Heart left ventricle (tissue), 16 donors: ENCODE results near the gene ZMYND15. TPM values are rescaled to one million over a fixed set of nuclear protein-coding genes. Genes with fewer than 3 reads are reported as not detected.
A peak's percentile ranks its signal among the peaks of the same experiment; 100 is the strongest.
"Not testable (repeated sequence)": the region's sequence is repeated elsewhere in the genome, so short reads cannot be mapped to it uniquely, and the experiment has no call there.

Source experiments
- ATAC-seq, 4 donors: fragments of 200-7000 bp; cut with Tn5 transposase; one replicate each; pipeline ENCODE4 v1.9.1; 2020 to 2022; ENCODE audit warnings: moderate library complexity in 4 of 4, mild to moderate bottlenecking in 3 of 4, moderate number of reproducible peaks in 1 of 4
- DNase-seq, 5 donors: peaks; one replicate each; pipeline ENCODE4 v3.0.0-alpha.2; 2020
- H3K27ac ChIP-seq, 12 donors: fragments of 200-600 bp; sonication (generic) in 4 of 12; one replicate each; pipeline versions ENCODE4 v1.5.0 to v1.8.0; 2016 to 2022; ENCODE audit warnings: mild to moderate bottlenecking in 2 of 12
- H3K27me3 ChIP-seq, 9 donors: fragments of 200-600 bp; sonication (generic) in 2 of 9; one replicate each; pipeline versions ENCODE4 v1.5.1 to v1.8.0; 2016 to 2022; ENCODE audit warnings: mild to moderate bottlenecking in 3 of 9
- H3K36me3 ChIP-seq, 9 donors: fragments of 200-600 bp; sonication (generic) in 2 of 9; one replicate each; pipeline versions ENCODE4 v1.5.0 to v1.8.0; 2018 to 2022; ENCODE audit warnings: mild to moderate bottlenecking in 2 of 9
- H3K4me1 ChIP-seq, 12 donors: fragments of 200-600 bp; sonication (generic) in 4 of 12; one replicate each; pipeline versions ENCODE4 v1.5.0 to v1.8.0; 2016 to 2022; ENCODE audit warnings: mild to moderate bottlenecking in 3 of 12
- H3K4me3 ChIP-seq, 12 donors: fragments of 200-600 bp; sonication (generic) in 4 of 12; one replicate each; pipeline versions ENCODE4 v1.5.0 to v1.8.0; 2017 to 2022; ENCODE audit warnings: mild to moderate bottlenecking in 9 of 12, moderate library complexity in 4 of 12
- H3K9me3 ChIP-seq, 12 donors: fragments of 200-600 bp; sonication (generic) in 4 of 12; one replicate each; pipeline versions ENCODE4 v1.5.0 to v1.8.0; 2016 to 2022; ENCODE audit warnings: mild to moderate bottlenecking in 1 of 12
- CTCF ChIP-seq, 12 donors: fragments of 200-600 bp; sonication (generic) in 4 of 12; IDR thresholded peaks; one replicate each; pipeline versions ENCODE4 v1.5.0 to v1.8.0; 2018 to 2022; ENCODE audit warnings: antibody characterized with exemption in 12 of 12, mild to moderate bottlenecking in 5 of 12
- POLR2A ChIP-seq, 2 donors: fragments of 450-650 bp; IDR thresholded peaks; one replicate each; pipeline ENCODE4 v1.6.1; 2017; ENCODE audit warnings: antibody characterized with exemption in 2 of 2, mild to moderate bottlenecking in 2 of 2, moderate library complexity in 2 of 2
- WGBS, 4 donors: extraction: QIAGEN DNeasy Blood & Tissue Kit in 2 of 4; methylation state at CpG; one replicate each; pipeline versions ENCODE4 v1.1.5 to v1.1.7; 2013 to 2018; 5-methylcytosine and 5-hydroxymethylcytosine counted together
- intact Hi-C, 10 donors: fragments of 100-400 bp; cut with DNase I; formaldehyde crosslinking; loops; one replicate each; pipeline versions ENCODE4 v1.11.1 to v1.14.2; 2022
- polyA plus RNA-seq, 2 donors: library from polyadenylated mRNA; stranded (reverse); fragments of 200-250 nt; gene quantifications; one replicate each; pipeline ENCODE4 v1.2.3, GENCODE V29; 2013
- total RNA-seq, 9 donors: library from RNA; depleted of rRNA in 2 of 9; stranded (reverse); fragments of >200 nt in 2 of 9; fragmentation: NEBNext Ultra II Directional in 3 of 9; extraction: Animal tissue kit (Norgen Biotek cat#: 25700) in 3 of 9; gene quantifications; one replicate each; pipeline versions ENCODE4 v1.1.0 to v1.2.4, GENCODE V29; 2016 to 2023
- donor health status: ischemic (EF 13 %, LVEDD 7.1; RV severe dilation, severe dysfunction).
- donor health status: healthy with polysubstance abuse.
- donor health status: DM: no; HTN: yes; CAD: no.
- donor health status: DM: no; HTN: no; CAD: no.
- donor health status: ischemic (EF 25% LVEDD 6.9; RV normal size, moderate dysfunction).
- donor health status: ischemic (EF 25% LVEDD 5.7; RV mildly dilated, moderate dysfunction).
- donor health status: healthy.
- donor health status: DM: yes; HTN: yes; CAD: no.
- donor health status: ischemic (EF 35%, LVEDD 5.7; RV mildly dilated, moderate dysfunction).
- donor health status: nonischemic (EF 11% LVEDD 7.7; RV severe dilation, severe dysfunction).
- donor health status: DM: yes; HTN: yes; CAD: no.
- donor health status: PGD.
- donor health status: ischemic (EF 29% LVEDD 5.4; RV normal size, mild dysfunction).
- donor health status: nonischemic (EF 23%, LVEDD 6.1; RV moderate dilation, normal function).

The ZMYND15 gene
- total and polyA plus RNA-seq, 11 donors, result 0.14 to 2.9 (median 0.36) TPM; not detected in 3

- no peak for TF ChIP-seq POLR2A (IDR thresholded peaks at IDR 0.05)
- TF ChIP-seq CTCF (IDR thresholded peaks at IDR 0.05), result no peak
- peaks cover 0 to 9% (median 0%) of the 10 kb centered on the region in 12 donors for H3K4me1 ChIP-seq
- no peaks in the 10 kb centered on the region for H3K27me3 ChIP-seq
- WGBS, 4 donors, result 85 to 93% (median 87%) methylated on average over 9 of the region's 9 CpGs
- H3K36me3 ChIP-seq, result peaks cover 0 to 61% (median 23%) of the 10 kb centered on the region in 9 donors
- no peak overlapping the region for H3K27ac ChIP-seq
- no peak for ATAC-seq
- no peaks in the 10 kb centered on the region for H3K9me3 ChIP-seq
- DNase-seq, result no peak
- no peak overlapping the region for H3K4me3 ChIP-seq
- intact Hi-C loops, result no loop called here
Observed at GRCh38 chr17:4693416-4693815, 46.2 kb upstream of the ZMYND15 start.

DNA sequence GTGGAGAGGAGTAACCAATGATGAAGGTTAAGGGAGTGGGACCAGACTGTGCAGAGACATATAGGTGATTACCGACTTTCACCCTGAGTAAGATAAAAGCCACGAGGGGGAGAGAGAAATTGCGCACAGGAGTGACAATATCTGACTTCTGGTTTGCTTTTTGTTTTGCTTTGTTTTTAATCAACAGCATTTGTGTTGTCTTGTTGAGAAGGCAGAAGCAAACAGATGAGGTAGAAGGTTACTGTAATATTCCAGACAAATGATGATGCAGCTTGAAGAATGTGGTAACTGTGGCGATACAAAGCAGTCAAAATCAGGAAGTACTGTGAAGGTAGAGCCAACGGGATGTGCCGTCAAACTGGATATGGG lies 43.2 kb upstream of the ZMYND15 start:
- WGBS, 4 donors, result 66 to 72% (median 70%) methylated on average over 6 of the region's 6 CpGs
- intact Hi-C loops, result no loop called here

GRCh38 chr17:4699401-4700056 lies 40.1 kb upstream of the ZMYND15 start:
- ATAC-seq, intact Hi-C loops, H3K4me3 ChIP-seq, DNase-seq, H3K9me3 ChIP-seq, H3K27ac ChIP-seq, H3K27me3 ChIP-seq: not testable (repeated sequence)
- H3K36me3 ChIP-seq, result peaks cover 0 to 24% (median 4%) of the 10 kb centered on the region in 9 donors
- H3K4me1 ChIP-seq, result peaks cover 0 to 25% (median 11%) of the 10 kb centered on the region in 12 donors
- WGBS, 4 donors, result 82 to 89% (median 85%) methylated on average over 13 of the region's 13 CpGs

More for the DNA sequence above, 43.2 kb upstream of the ZMYND15 start:
- peaks cover 0 to 33% (median 4%) of the 10 kb centered on the region in 9 donors for H3K36me3 ChIP-seq
- peak overlapping the region in 1 of 12 donors; percentile 46 for H3K27ac ChIP-seq
- H3K4me3 ChIP-seq, result peak overlapping the region in 1 of 12 donors; percentile 24
- H3K4me1 ChIP-seq, result peaks cover 0 to 9% (median 0%) of the 10 kb centered on the region in 12 donors
- H3K9me3 ChIP-seq, result no peaks in the 10 kb centered on the region
- DNase-seq (no peak), ATAC-seq (no peak)
- TF ChIP-seq CTCF (IDR thresholded peaks at IDR 0.05) (no peak), POLR2A (IDR thresholded peaks at IDR 0.05) (no peak)
- H3K27me3 ChIP-seq, result no peaks in the 10 kb centered on the region

- no peak for DNase-seq
- intact Hi-C loops, result no loop called here
Observed at GRCh38 chr17:4701116-4701515, 38.5 kb upstream of the ZMYND15 start.

More at GRCh38 chr17:4701116-4701515, 38.5 kb upstream of the ZMYND15 start:
- H3K4me1 ChIP-seq, result peaks cover 0 to 24% (median 12%) of the 10 kb centered on the region in 12 donors
- H3K36me3 ChIP-seq, result peaks cover 0 to 18% (median 4%) of the 10 kb centered on the region in 9 donors
- no peak overlapping the region for H3K27ac ChIP-seq
- TF ChIP-seq POLR2A (IDR thresholded peaks at IDR 0.05) (no peak), CTCF (IDR thresholded peaks at IDR 0.05) (no peak)
- no peaks in the 10 kb centered on the region for H3K9me3 ChIP-seq
- no peak overlapping the region for H3K4me3 ChIP-seq
- 83 to 88% (median 87%) methylated on average over 1 of the region's 1 CpG for WGBS, 4 donors
- H3K27me3 ChIP-seq, result no peaks in the 10 kb centered on the region
- ATAC-seq, result no peak
